SH-SY5Y (cell line): ENCODE data around the gene OSBPL1A.

ENCODE experiments used
- GATA2 ChIP-seq: IDR thresholded peaks from 2 replicates; pipeline ENCODE4 v1.6.1; 2011; ENCODE audit warnings: mild to moderate bottlenecking, low read depth, low read length
- GATA3 ChIP-seq: IDR thresholded peaks from 2 replicates; pipeline ENCODE4 v1.6.1; 2011; ENCODE audit warnings: low read depth, mild to moderate bottlenecking, low read length, moderate library complexity

DNA sequence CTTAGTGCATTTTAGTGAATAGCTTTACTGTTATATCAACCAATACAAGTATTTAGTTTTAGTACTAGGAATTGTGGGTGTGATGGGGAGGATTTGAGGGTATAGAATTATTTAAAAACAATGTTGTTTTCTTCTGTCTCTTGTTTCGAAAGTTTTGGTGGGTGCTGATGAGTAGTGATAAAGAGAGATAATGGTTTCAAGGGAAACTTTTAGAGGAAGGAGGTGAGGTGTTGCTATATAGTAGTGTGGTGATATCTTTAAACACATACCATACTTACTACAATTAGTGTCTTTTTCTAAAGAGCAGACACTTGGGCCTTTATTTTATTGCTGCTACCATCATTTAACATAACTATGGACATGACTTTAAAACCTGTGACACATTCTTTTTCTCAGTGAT lies 39.3 kb upstream of the OSBPL1A start:
- TF ChIP-seq GATA3: no peak
- TF ChIP-seq GATA2: no peak
